Kidney glomerular epithelial cell (primary cell): ENCODE measurements around the gene DLX6.

Source experiments
- DNase-seq: peaks from one replicate; lab custom pipeline; 2025; lab: John Stamatoyannopoulos, UW

Gene DLX6

DNA sequence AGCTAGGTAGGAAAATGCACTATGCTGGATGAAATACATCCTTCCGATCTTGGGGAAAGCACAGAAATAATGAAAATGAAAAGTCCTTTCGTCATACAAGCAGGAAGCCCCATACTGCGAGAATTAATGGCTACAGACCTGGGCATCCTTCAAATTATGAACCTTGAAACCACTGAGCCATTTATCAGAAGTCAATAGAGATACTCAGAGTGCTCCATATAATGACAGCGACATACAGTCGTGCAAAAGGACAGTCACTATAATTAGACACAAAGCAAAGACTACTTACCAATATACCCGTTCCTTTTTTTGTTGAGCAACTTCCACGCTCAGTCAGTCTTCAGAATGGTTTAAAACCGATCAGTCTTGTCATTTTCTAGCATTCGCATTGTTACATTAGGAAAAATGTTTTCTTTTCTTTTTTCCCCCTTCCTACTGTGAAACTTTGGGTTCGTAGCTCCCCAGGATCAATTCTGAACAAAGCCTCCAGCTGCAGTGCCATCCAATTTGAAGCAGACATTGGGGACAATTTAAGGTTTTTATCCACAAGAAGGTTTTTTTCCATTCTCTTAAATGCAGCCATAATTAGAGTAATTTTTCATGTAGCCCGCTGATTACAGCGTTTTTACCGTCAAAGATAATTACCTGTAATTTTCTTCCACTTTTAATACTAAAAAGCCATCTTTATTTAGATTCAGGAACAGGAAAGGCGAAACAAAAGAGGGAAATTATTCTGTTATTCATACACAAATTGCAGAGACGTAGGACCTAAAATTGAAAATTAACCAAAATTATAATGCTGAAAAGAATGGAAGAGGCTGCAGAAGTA, 6.4 kb downstream of the DLX6 start:
- no peak for DNase-seq

DNA sequence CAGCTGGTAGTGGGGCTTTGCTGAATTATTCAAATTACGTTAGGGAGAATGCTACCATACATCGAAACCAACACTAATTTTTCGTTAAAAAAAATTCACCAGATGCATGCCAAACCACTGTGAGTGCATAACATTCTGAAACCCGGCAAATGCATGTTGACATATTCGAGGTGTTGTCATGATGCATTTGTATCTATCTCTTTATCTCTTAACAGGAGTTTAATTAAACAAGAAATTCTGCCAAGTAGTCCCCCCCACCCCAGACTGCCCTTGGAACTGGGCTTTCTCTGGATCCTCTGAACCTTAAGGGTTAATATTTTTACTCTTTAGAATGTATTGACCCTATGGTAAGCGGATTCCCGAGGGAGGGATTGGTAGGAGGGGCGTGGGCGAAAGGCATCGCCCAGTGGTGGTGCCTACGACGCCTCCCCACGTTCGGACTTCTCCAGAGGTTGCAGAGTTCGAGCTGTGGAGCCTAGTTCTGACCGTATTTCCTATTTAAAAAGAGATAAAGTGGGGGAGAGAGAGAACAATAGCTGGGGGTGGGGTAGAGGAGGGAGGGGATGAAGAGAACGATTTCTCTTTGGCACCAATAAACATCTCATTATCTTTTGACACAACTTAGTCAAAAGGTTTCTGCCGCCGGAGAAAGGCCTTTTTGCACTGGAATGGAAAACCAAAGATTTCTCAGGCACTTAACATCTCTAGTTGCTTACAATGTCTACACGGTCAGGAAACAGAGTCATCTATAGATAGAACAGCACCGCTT, 7.2 kb downstream of the DLX6 start:
- DNase-seq, result no peak

DNA sequence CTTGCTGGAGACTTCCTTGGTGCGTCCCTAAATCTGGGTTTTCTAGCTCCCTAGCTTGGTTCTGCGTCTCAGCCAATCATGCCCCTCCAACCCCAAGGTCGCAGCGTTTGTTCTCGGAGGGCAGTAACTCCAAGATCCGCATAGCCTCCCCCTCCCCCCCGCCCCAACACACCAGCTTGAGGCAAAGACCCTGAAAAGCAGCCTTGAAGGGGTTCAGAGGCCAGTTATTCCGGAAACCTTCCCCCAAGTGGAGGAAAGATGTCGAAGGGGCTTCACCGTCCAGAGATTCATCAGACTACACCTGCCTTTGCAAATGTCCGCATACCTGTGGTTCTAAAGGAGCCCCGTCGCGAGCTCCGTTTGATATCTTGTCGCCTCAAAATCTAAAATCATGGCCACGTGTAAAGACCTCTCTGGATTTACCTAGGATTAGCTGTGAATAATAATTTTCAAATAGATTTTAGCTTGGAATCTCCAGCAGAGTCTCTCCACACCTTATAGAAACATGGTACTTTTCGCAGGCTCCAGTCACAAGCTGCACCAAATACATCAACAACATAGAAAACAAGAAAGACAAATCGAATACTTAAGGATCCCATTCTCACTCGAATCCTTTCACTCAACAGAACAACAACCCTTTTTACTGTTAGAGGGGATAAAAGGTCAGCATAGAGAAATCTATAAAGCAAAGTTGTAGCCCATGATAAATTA, 7.9 kb downstream of the DLX6 start:
- DNase-seq, result no peak

DNA sequence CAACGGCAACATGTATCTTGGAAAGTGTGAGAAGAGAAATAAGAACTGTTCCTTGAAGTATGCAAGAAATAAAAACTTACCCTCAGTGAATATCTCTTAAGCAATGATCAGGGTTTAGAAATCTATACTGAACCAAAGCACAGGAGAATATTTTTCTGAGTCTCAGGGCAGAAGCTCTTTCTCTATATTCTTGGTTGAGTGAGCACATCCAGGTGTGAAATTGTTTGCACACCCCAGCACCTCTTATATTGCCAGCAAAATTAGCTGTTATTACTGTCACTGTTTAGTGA, 8.4 kb downstream of the DLX6 start:
- DNase-seq, result no peak

GRCh38 chr7:97014145-97014750, 8.9 kb downstream of the DLX6 start:
- DNase-seq, result no peak

DNA sequence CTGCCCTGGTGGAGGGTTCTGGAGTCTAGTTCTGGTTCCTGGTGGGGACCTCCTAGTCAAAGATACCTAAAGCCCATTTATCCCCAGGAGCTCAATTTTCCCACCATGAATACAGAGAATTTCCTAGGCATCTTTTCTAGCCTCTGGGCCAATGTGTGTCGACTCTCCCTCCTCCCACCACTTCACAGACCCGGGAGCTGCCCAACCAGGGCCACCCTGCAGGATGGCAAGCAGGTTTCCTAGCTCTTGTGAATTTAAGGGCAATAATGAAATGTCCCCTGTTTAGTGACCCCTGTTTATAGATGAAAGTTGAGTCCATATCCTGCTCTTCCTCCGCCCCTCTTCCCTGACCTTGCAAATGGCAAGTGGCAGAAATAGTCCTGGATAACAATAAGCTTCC, 9.9 kb downstream of the DLX6 start:
- no peak for DNase-seq

DNA sequence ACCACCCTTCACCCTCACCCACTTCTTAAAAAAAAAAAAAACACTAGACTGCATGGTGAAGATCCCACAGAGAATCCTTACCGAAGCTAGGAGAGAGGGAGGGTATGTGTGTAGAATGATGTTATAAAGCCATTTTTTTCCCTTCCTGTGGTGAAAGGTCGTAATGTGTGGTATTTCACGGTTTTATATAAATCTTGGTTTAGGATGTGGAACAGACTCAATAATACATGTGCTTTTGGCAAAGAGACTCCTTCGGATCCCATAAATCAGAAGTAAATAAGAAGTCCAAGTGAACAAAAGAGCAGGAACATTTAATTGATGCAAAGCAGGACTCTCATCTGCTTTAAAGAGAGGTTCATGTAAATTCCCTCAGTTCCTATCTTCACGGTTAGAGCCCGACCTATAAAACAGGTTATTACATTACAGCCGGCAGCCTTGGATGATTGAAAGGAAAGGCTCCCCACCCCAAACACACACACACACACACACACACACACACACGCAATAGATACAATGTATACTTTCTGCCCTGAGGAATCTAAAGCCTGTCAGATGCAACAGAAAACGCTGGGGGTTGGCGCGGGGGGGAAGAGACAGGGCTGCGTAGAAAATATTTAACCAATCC, 10.5 kb downstream of the DLX6 start:
- DNase-seq, result no peak

DNA sequence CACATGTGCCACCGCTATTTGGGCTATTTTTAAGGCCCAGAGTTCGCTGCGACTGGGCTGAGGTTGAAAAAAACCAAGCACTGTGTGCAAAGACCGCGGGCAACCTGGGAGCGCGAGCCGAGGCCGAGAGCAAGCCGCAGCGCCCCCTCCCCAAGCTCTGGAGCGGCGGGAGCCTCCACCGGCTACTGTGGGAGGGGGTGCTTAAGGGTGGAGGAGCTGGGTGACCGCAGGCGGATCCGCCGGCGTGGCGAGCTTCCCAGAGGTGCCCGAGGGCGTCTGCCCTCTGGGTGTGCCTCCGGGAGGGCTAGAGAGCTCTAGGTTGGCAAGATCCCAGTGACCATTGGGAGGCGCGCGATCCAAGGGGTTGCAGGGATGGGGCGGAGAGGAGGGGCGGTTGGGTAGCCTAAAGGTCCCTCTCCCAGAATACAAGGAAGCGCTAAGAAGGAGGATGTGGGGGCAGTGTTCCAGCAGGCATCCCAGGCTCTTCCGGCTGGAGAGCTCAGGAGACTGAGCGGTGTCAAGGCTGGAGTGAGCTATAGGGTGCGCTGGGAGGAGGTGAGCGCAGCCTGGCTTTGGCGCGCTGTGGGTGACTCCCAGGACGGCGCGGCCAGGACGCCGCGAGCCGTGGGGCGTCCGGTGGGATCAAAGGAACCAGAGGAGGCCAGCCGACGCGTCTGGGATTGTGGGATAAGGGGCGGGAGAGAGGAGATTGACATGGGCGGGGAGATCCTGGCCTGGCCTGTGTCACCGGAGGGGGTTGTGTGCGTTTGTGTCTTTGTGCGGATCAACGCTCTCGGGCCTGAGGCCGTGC, 11.2 kb downstream of the DLX6 start:
- DNase-seq, result no peak

DNA sequence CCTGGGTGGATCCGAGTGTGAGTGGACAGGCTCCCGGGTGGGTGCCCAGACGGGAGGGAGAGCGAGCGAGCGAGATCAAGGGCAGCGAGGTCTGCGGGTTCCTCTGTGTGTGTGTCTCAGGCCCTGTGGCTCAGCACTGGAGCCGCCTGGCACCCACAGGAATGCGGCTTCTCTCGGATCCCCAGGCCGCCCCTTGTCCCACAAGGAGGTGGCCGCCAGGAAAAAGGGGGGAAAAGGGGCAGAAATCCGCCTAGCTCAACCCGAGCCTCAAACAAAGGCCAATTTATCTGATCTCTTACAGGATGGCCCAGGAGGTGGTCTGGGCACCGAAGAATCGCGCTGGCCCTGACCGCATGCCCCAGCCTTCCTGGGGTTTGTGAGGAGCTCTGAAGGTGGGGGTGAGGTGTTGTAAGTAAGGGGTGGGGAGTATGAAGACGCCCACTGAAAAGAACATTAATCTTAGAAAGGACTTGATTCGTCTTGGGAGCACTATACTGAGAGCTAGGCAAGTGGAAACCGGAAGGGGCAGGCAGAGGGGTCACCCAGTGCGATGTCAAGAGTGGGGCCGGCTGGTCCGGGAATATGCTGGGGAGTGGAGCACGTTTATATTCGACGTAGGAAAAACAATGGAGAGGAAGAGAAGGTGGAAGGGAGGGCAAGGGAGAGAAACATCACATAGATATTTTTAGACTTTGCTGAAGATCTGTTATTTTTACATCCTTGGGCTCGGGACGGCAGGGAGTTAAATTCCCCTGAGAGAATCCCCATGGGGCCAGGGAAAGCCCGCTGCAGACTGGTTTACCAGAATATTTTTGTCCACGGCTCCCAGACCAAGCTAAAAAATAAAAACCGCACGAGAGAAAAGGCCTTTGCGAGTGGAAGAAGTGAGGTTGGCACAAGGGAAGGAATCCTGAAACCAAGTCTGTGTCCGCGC, 12.1 kb downstream of the DLX6 start:
- DNase-seq, result no peak

DNA sequence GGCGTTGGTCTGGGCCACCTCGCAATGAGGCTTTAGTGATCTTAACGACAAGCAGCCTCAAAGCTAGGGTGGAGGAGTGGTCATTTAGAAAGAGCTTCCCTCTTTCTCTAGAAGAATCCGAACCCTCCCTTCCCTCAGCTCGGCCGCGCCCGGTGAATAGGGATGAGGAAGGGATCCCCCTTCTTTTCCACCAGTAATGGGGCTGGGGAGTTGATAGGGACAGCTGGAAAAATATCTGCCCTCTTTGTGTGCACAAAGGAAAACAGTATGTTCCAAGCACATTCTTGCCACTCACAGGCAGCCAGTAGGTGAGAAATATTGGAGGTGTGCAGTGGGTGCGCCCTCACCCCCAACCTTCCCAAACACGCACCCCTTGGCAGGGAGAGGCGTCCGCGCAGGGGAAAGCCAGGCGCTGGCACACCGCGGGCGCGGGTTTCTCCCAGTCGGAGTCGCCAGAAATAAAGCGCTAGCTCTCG, 12.8 kb downstream of the DLX6 start:
- no peak for DNase-seq

DNA sequence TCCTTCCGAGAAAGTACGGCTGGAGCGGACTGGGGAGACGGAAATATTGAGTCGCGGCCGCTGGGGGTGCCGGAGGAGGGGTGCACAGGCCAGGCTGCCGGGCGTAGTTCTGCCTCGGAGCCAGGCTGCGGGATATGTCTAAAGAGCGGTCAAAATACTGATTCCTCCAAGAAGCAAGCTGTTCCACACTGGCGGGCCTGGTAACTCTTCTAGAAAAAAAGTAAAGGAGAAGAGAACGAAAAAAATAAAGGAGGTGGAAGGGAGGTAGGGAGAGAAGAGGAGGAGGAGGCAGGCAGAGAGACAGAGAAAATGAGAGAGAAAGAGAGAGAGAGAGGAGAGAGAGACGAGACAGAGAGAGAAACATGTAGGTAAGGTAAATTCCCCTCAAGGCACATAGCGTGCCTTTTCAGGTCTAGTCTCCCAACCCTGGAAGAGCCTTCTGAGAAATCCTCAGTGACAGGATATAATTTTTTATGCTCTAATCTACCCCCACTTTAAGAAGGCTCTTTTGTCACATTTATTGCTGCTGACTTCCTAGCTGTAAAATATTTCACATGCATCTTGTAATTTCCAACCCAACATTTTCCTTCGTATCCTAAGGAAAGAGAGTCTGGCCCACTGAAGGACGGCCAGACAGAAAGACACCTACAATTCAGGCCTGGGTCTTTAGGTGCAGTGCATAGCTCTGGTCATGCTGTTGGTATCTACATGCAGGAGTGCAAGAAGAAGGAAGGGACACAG, 13.6 kb downstream of the DLX6 start:
- DNase-seq, result no peak

- no peak for DNase-seq
These were observed 14.4 kb downstream of the DLX6 start for GRCh38 chr7:97019710-97020225.

DNA sequence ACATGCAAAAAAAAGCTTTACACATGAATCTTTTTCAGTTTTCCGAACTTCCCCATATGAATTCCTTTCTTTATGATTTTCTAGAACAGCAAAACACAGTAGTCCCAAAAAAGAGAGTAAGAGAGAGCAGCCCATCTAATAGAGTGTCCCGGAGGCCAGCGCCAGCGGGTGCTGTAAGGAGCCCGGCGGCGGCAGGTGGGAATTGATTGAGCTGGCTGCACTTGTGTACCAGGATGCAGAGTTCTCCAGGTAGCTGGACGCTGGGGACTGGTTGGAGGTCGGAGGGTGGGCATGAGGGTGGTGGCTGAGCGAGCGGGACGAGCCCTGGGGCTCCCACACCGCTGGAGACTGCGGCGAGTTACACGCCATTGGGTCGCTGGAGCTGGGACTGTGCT, 15.2 kb downstream of the DLX6 start:
- no peak for DNase-seq

- no peak for DNase-seq
These were observed 15.8 kb downstream of the DLX6 start for GRCh38 chr7:97020996-97021746.

- DNase-seq, result no peak
These were observed 16.6 kb downstream of the DLX6 start for GRCh38 chr7:97021747-97022490.

- DNase-seq, result no peak
These were observed 17.3 kb downstream of the DLX6 start for GRCh38 chr7:97022491-97023306.
